ENCODE measurements around the gene TRIM40.

The TRIM40 gene

GRCh38 chr6:30102970-30103871 lies 32.7 kb upstream of the TRIM40 start:
- Histone ChIP-seq H3K4ac (ENCODE audit: low read depth in 1 of 2, low read length in 2 of 2) (no peak overlapping the region), H2BK120ac (ENCODE audit: low read depth, low read length) (no peak overlapping the region), H3K9me3 (ENCODE audit: control insufficient read depth, low read length) (no peaks in the 10 kb centered on the region), H2AK5ac (ENCODE audit: low read length, severe bottlenecking) (no peak overlapping the region), H3K4me1 (ENCODE audit: control insufficient read depth, insufficient read depth, low read depth, low read length) (peaks cover 24% of the 10 kb centered on the region), H2BK5ac (ENCODE audit: low read depth, low read length, poor library complexity, severe bottlenecking) (no peak overlapping the region), H4K91ac (ENCODE audit: low read length) (no peak overlapping the region), H3K18ac (ENCODE audit: low read depth in 1 of 2, low read length in 2 of 2) (no peak overlapping the region), H3K27ac (ENCODE audit: low read length, poor library complexity, severe bottlenecking) (no peak overlapping the region), H3K79me1 (replicated peaks; ENCODE audit: low read length, poor library complexity, severe bottlenecking) (no peaks in the 10 kb centered on the region), H3K14ac (ENCODE audit: low read length in 2 of 2) (no peak overlapping the region), H3K4me3 (ENCODE audit: insufficient read depth in 1 of 2, low read depth in 1 of 2, low read length in 2 of 2) (peak overlapping the region; percentile 22 to 76), H3K23ac (ENCODE audit: low read length in 2 of 2) (no peak overlapping the region), H4K8ac (ENCODE audit: low read length) (no peak overlapping the region), H2BK15ac (ENCODE audit: low read depth, poor library complexity, severe bottlenecking) (no peak overlapping the region), H3K4me2 (ENCODE audit: low read length, poor library complexity, severe bottlenecking) (peak overlapping the region; percentile 71), H3K36me3 (ENCODE audit: control insufficient read depth in 1 of 2, insufficient read depth in 2 of 2, low read depth in 1 of 2, low read length in 2 of 2) (no peaks in the 10 kb centered on the region), H3K9ac (ENCODE audit: low read length) (peak overlapping the region; percentile 86), H2AFZ (ENCODE audit: low read depth, low read length) (peak overlapping the region; percentile 15), H3K27me3 (ENCODE audit: control insufficient read depth in 1 of 2, insufficient read depth in 1 of 2, low read length in 2 of 2) (peaks cover 56 to 72% of the 10 kb centered on the region in 2 experiments), H2BK12ac (ENCODE audit: low read length in 2 of 2) (no peak overlapping the region)
- peak; percentile 87 for DNase-seq
- WGBS: 6% methylated on average over 32 of the region's 36 CpGs

- Histone ChIP-seq H2AFZ (ENCODE audit: low read depth, low read length) (no peak overlapping the region), H3K4me2 (ENCODE audit: low read length, poor library complexity, severe bottlenecking) (peak overlapping the region; percentile 71), H4K91ac (ENCODE audit: low read length) (no peak overlapping the region), H3K79me1 (replicated peaks; ENCODE audit: low read length, poor library complexity, severe bottlenecking) (no peaks in the 10 kb centered on the region), H3K4me3 (ENCODE audit: insufficient read depth in 1 of 2, low read depth in 1 of 2, low read length in 2 of 2) (peak overlapping the region in 1 of 2 experiments; percentile 76), H3K27ac (ENCODE audit: low read length, poor library complexity, severe bottlenecking) (no peak overlapping the region), H3K18ac (ENCODE audit: low read depth in 1 of 2, low read length in 2 of 2) (no peak overlapping the region), H3K9me3 (ENCODE audit: control insufficient read depth, low read length) (no peaks in the 10 kb centered on the region), H3K4me1 (ENCODE audit: control insufficient read depth, insufficient read depth, low read depth, low read length) (peaks cover 24% of the 10 kb centered on the region), H3K27me3 (ENCODE audit: control insufficient read depth in 1 of 2, insufficient read depth in 1 of 2, low read length in 2 of 2) (peaks cover 56 to 70% of the 10 kb centered on the region in 2 experiments), H2BK15ac (ENCODE audit: low read depth, poor library complexity, severe bottlenecking) (no peak overlapping the region), H3K36me3 (ENCODE audit: control insufficient read depth in 1 of 2, insufficient read depth in 2 of 2, low read depth in 1 of 2, low read length in 2 of 2) (no peaks in the 10 kb centered on the region), H3K23ac (ENCODE audit: low read length in 2 of 2) (no peak overlapping the region), H2BK5ac (ENCODE audit: low read depth, low read length, poor library complexity, severe bottlenecking) (no peak overlapping the region), H3K14ac (ENCODE audit: low read length in 2 of 2) (no peak overlapping the region), H3K9ac (ENCODE audit: low read length) (peak overlapping the region; percentile 86), H4K8ac (ENCODE audit: low read length) (no peak overlapping the region), H2BK120ac (ENCODE audit: low read depth, low read length) (no peak overlapping the region), H3K4ac (ENCODE audit: low read depth in 1 of 2, low read length in 2 of 2) (no peak overlapping the region), H2AK5ac (ENCODE audit: low read length, severe bottlenecking) (no peak overlapping the region), H2BK12ac (ENCODE audit: low read length in 2 of 2) (no peak overlapping the region)
- WGBS: no CpG with 5 or more reads among the region's 3 CpGs
- no peak for DNase-seq
Observed at GRCh38 chr6:30103872-30104179, 32.1 kb upstream of the TRIM40 start.

- no peak for DNase-seq
- Histone ChIP-seq H3K4me1 (ENCODE audit: control insufficient read depth, insufficient read depth, low read depth, low read length) (peaks cover 24% of the 10 kb centered on the region), H4K91ac (ENCODE audit: low read length) (no peak overlapping the region)
Observed at GRCh38 chr6:30104661-30105060, 31.3 kb upstream of the TRIM40 start.

GRCh38 chr6:30111266-30111856 lies 24.6 kb upstream of the TRIM40 start:
- Histone ChIP-seq H3K4me2 (ENCODE audit: low read length, poor library complexity, severe bottlenecking) (no peak overlapping the region), H3K23ac (ENCODE audit: low read length in 2 of 2) (no peak overlapping the region), H3K9me3 (ENCODE audit: control insufficient read depth, low read length) (no peaks in the 10 kb centered on the region), H2BK5ac (ENCODE audit: low read depth, low read length, poor library complexity, severe bottlenecking) (no peak overlapping the region), H2BK120ac (ENCODE audit: low read depth, low read length) (no peak overlapping the region), H3K4ac (ENCODE audit: low read depth in 1 of 2, low read length in 2 of 2) (no peak overlapping the region), H3K4me3 (ENCODE audit: insufficient read depth in 1 of 2, low read depth in 1 of 2, low read length in 2 of 2) (no peak overlapping the region), H4K8ac (ENCODE audit: low read length) (no peak overlapping the region), H3K14ac (ENCODE audit: low read length in 2 of 2) (no peak overlapping the region), H3K79me1 (replicated peaks; ENCODE audit: low read length, poor library complexity, severe bottlenecking) (no peaks in the 10 kb centered on the region), H3K27ac (ENCODE audit: low read length, poor library complexity, severe bottlenecking) (no peak overlapping the region), H2AK5ac (ENCODE audit: low read length, severe bottlenecking) (no peak overlapping the region), H3K9ac (ENCODE audit: low read length) (no peak overlapping the region), H3K36me3 (ENCODE audit: control insufficient read depth in 1 of 2, insufficient read depth in 2 of 2, low read depth in 1 of 2, low read length in 2 of 2) (no peaks in the 10 kb centered on the region), H3K4me1 (ENCODE audit: control insufficient read depth, insufficient read depth, low read depth, low read length) (peaks cover 2% of the 10 kb centered on the region), H2BK15ac (ENCODE audit: low read depth, poor library complexity, severe bottlenecking) (no peak overlapping the region), H3K27me3 (ENCODE audit: control insufficient read depth in 1 of 2, insufficient read depth in 1 of 2, low read length in 2 of 2) (peaks cover 49 to 63% of the 10 kb centered on the region in 2 experiments), H2BK12ac (ENCODE audit: low read length in 2 of 2) (no peak overlapping the region), H2AFZ (ENCODE audit: low read depth, low read length) (no peak overlapping the region), H4K91ac (ENCODE audit: low read length) (no peak overlapping the region), H3K18ac (ENCODE audit: low read depth in 1 of 2, low read length in 2 of 2) (no peak overlapping the region)
- WGBS: 84% methylated on average over 27 of the region's 27 CpGs
- no peak for DNase-seq

More at GRCh38 chr6:30104661-30105060, 31.3 kb upstream of the TRIM40 start:
- Histone ChIP-seq H4K8ac (ENCODE audit: low read length) (no peak overlapping the region), H3K27me3 (ENCODE audit: control insufficient read depth in 1 of 2, insufficient read depth in 1 of 2, low read length in 2 of 2) (peaks cover 54 to 66% of the 10 kb centered on the region in 2 experiments), H3K4me3 (ENCODE audit: insufficient read depth in 1 of 2, low read depth in 1 of 2, low read length in 2 of 2) (no peak overlapping the region), H2AFZ (ENCODE audit: low read depth, low read length) (no peak overlapping the region), H3K4me2 (ENCODE audit: low read length, poor library complexity, severe bottlenecking) (no peak overlapping the region), H3K9ac (ENCODE audit: low read length) (no peak overlapping the region), H3K14ac (ENCODE audit: low read length in 2 of 2) (no peak overlapping the region), H2BK120ac (ENCODE audit: low read depth, low read length) (no peak overlapping the region), H3K27ac (ENCODE audit: low read length, poor library complexity, severe bottlenecking) (no peak overlapping the region), H2BK15ac (ENCODE audit: low read depth, poor library complexity, severe bottlenecking) (no peak overlapping the region), H3K4ac (ENCODE audit: low read depth in 1 of 2, low read length in 2 of 2) (no peak overlapping the region), H2BK12ac (ENCODE audit: low read length in 2 of 2) (no peak overlapping the region), H3K79me1 (replicated peaks; ENCODE audit: low read length, poor library complexity, severe bottlenecking) (no peaks in the 10 kb centered on the region), H3K23ac (ENCODE audit: low read length in 2 of 2) (no peak overlapping the region), H3K18ac (ENCODE audit: low read depth in 1 of 2, low read length in 2 of 2) (no peak overlapping the region), H2AK5ac (ENCODE audit: low read length, severe bottlenecking) (no peak overlapping the region), H2BK5ac (ENCODE audit: low read depth, low read length, poor library complexity, severe bottlenecking) (no peak overlapping the region), H3K9me3 (ENCODE audit: control insufficient read depth, low read length) (no peaks in the 10 kb centered on the region), H3K36me3 (ENCODE audit: control insufficient read depth in 1 of 2, insufficient read depth in 2 of 2, low read depth in 1 of 2, low read length in 2 of 2) (no peaks in the 10 kb centered on the region)
- 33% methylated on average over 1 of the region's 2 CpGs for WGBS
